Measurements from ENCODE around the gene HCK.

The HCK gene

DNA sequence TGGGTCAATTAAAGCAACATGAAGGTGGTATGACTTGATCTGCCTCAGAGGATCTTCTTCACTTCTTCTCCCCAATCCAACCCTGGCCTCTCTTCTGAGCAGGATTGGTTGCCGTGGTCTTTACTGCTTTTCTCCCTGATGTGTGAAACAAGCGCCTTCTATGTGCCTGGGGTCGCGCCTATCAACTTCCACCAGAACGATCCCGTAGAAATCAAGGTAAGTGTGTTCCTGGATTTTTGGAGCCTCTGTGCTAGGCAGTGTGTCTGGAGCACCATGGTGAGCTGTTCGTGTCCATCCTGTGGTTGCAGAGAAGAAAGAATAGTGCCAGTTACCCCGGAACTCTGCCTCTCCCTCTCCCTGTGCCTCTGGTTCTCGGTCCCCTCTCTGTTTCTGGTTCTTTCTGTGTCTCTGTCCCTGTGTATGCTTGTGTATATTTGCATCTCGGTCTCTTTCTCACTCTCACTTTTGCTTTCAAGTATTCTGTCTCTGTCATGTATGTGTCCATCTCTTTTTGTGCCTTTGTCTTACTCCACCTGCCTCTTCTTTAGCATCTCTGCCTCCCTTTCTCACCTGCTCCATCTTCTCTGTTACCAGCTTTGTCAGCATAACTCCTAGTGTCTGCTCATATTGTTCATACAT lies 81.0 kb downstream of the HCK start:
- no peak for DNase-seq

DNA sequence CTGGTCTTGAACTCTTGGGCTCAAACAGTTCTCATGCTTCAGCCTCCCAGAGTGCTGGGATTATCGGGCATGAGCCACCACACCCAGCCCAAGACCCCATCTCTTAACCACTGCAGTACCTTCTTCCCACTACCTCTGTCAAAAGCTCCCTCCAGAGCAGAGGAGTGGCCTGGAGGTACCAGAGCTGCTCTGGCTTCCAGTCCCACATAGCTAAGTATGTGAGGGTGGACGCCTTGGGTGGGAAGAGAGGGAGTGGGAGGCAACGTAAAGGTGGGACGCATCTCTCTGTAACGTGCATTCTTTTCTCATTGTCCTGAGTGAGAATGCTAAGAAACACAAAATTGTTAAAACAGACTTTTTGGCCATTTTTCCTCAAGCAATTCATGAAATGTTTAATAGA lies 82.0 kb downstream of the HCK start:
- no peak for DNase-seq

DNA sequence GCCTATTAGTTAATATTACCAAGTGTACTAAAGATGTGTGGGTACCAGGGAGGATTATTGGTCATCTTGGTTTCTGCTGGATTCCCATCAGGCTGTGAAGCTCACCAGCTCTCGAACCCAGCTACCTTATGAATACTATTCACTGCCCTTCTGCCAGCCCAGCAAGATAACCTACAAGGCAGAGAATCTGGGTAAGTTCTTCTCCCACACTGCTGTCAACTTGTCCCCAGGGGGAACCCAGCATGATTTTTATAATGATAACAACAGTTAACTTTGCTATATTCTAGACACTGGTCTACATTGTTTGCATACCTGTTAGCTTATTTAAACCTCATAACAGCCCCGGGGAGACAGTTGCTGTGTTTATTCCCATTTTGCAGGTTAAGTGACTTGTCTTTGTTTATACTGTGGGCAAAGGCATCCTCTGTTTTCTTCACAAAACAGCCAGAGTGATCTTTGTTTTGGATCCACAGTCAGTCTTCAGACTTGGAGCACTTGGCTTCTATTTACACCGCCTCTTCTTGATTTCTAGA lies 84.0 kb downstream of the HCK start:
- DNase-seq: no peak

DNA sequence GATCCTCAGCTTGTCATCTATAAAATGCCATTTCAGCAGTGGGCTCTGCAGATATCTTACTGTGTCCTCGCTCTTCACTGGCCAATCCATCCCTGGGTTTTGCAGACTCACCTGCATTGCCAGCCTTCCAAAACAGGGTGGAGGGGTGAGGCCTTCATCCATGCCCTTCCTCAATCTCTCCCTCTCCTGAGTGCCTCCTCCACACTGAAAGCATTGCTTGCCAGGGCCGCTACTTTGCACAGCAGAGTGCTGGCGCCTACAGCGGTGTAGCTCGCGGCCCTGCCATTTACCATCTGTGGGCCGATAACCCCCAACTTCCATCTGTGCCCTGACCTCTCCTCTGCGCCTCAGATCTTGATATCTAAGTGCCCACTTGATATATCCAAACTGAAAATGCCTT lies 86.9 kb downstream of the HCK start:
- no peak for DNase-seq

DNA sequence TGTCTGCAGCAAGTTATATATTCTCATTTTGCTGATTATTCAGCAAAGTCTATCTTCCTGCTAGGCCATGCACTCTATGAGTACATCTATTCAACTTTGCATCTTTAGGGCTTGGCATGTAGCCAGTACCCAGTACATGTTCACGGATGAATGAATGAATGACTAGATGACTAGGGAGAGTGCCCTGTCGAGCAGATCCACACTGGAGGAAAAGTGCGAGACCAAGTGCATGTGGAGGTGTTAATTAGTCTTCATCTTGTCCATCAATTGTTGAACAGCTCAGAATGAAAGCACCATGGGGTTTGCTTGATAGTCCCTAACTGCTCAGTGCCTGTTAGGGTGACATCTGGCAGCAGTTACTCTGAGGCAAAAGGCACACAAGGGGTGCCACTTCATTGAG lies 87.9 kb downstream of the HCK start:
- no peak for DNase-seq

DNA sequence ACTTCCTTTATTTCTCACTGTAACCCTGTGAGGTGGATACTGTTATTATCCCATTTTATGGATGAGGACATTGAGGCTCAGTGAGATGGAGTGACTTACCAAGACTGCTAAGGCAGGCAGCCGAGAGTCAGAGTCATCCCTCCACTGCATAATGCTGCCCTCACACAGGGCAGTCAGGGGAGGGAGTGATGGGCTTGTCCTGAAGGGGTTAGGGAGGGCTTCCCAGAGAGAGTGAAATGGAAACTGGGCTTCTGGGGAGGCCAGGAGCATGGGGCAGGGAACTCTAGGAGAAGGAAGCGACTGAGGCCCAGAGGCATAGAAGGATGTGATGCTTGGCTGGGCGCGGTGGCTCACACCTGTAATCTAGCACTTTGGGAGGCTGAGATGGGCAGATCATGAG lies 88.6 kb downstream of the HCK start:
- no peak for DNase-seq

DNA sequence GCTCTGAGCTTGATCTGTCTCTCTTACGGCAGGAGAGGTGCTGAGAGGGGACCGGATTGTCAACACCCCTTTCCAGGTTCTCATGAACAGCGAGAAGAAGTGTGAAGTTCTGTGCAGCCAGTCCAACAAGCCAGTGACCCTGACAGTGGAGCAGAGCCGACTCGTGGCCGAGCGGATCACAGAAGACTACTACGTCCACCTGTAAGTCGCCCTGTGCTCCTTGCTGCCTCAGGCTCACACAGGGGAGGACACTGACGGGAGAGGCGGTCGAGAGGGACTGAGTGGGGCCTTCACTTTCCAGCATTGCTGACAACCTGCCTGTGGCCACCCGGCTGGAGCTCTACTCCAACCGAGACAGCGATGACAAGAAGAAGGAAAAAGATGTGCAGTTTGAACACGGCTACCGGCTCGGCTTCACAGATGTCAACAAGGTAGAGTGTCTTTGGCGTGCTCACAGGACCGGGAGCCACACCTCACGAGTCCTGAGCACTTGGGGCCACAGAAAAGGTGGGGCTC lies 89.5 kb downstream of the HCK start:
- DNase-seq: no peak

DNA sequence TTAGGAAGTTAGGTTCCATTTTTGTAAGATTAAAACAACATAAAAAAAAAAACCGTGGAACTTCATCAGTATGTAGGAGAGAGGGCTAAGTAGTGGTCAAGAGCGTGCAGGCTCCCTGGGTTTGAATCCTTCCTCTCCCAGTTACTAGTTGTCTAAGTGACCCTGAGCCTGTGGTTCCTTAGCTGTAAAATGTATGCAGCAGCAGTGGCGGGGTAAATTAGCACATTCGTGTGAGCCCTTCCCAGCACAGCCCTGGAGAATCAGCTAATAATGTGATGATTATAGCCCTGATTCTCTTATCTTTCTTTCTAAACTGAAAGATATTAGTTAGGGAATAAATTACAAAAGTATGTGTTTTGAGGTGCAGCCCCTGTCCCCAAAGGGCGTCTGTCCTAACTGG lies 90.0 kb downstream of the HCK start:
- DNase-seq: no peak

DNA sequence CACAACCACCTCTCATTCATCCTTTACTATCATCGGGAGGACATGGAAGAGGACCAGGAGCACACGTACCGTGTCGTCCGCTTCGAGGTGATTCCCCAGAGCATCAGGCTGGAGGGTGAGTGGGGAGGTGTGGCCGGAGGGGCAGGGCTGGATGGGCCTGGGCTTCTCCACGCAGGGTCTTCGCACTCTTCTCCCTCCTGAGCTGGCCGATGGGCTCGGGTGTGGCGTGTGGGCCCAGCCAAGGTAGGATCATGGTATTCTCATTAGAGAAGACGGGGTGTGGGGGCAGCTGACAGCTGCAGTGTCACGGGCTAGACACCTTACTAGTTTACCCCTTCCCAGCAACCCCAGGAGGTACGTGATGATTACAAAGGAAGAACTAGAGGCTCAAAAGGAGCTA lies 90.9 kb downstream of the HCK start:
- no peak for DNase-seq

DNA sequence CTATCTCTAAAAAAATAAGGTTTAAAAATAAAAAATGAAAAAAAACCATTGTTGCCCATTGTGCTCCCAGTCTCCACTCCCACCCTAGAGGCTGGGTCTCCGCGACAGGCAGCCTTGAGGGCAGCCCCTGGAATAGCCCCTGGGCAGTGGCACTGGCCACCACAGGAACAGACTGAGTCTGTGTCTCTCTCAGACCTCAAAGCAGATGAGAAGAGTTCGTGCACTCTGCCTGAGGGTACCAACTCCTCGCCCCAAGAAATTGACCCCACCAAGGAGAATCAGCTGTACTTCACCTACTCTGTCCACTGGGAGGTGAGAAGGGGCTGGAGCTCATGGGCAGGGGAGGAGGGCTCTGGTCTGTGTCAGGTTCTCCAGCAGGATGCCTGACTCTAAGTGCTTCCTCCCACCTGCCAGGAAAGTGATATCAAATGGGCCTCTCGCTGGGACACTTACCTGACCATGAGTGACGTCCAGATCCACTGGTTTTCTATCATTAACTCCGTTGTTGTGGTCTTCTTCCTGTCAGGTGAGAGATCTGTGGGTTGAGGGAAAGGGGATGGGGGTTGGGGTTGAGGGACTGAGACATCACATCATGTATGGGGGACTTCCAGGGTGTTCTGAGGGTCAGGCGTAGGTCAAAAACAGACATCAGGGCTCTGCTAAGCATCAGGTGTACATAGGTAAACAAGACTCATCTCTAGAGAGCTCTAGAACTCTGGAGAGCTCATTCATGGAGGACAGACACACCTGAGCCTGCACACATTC lies 93.0 kb downstream of the HCK start:
- no peak for DNase-seq

DNA sequence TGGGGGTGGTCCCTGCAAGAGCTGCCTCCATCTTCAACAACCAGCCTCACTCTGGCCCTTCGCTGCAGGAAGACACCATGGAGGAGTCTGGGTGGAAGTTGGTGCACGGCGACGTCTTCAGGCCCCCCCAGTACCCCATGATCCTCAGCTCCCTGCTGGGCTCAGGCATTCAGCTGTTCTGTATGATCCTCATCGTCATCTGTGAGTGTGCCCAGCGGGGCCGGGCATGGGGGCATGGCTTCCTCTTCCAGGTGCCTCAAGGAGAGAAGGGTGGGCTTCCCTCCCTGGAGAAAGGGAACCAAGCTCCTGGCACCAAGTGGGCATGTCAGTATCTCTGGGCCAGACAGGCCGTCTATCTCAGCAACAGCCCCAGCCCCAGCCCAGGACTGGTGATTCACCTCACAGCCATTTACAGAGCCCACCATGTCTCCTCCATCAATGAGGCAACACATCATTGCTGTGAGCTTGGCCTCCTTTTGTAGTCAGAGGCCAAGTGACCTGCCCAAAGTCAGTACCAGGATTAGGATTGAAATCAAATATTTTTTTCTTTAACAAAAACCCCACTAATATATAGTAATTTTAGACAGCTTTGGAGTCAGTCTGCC lies 97.6 kb downstream of the HCK start:
- no peak for DNase-seq

DNA sequence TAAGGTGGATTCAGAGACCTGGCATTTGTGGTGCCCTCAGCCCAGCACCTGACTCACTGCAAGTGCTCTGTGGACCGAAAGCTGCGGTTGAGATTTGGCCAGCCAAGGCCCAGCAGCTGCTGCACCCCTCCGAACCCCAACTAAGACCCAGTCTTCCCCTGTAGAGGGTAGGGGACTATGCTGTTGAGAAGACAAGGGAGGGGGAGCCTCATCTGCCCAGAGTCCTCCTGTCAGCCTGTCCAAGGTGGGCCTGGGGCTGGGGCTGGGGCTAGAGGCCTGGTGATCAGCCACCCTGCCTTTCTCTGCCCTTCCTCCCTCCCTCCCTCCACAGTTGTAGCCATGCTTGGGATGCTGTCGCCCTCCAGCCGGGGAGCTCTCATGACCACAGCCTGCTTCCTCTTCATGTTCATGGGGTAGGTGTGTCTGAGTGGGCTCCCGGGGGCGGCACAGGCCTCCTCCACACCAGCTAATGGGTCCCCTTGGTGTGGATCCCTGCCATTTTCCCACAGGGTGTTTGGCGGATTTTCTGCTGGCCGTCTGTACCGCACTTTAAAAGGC lies 98.3 kb downstream of the HCK start:
- DNase-seq: no peak
